AG10803 (cell line): ENCODE measurements around the gene OSBPL8.

Source experiments
- DNase-seq: peaks from one replicate; pipeline ENCODE4 v3.0.0; 2010; ENCODE audit warnings: low read depth
- H3K4me3 ChIP-seq: 2 replicates; pipeline ENCODE4 v1.5.1; 2011; ENCODE audit warnings: mild to moderate bottlenecking, low read length, control low read depth
- TF ChIP-seq, protein P1 (sequence below): conservative IDR thresholded peaks from 2 replicates; pipeline ENCODE4 v1.5.1; 2011; ENCODE audit warnings: mild to moderate bottlenecking, low read length, control low read depth, inconsistent platforms

OSBPL8 gene

GRCh38 chr12:76410371-76410770 lies 149.2 kb downstream of the OSBPL8 start:
- H3K4me3 ChIP-seq = no peak overlapping the region
- no peak for DNase-seq
- TF ChIP-seq, protein P1, sequence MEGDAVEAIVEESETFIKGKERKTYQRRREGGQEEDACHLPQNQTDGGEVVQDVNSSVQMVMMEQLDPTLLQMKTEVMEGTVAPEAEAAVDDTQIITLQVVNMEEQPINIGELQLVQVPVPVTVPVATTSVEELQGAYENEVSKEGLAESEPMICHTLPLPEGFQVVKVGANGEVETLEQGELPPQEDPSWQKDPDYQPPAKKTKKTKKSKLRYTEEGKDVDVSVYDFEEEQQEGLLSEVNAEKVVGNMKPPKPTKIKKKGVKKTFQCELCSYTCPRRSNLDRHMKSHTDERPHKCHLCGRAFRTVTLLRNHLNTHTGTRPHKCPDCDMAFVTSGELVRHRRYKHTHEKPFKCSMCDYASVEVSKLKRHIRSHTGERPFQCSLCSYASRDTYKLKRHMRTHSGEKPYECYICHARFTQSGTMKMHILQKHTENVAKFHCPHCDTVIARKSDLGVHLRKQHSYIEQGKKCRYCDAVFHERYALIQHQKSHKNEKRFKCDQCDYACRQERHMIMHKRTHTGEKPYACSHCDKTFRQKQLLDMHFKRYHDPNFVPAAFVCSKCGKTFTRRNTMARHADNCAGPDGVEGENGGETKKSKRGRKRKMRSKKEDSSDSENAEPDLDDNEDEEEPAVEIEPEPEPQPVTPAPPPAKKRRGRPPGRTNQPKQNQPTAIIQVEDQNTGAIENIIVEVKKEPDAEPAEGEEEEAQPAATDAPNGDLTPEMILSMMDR = no peak

GRCh38 chr12:76409074-76409473 lies 150.5 kb downstream of the OSBPL8 start:
- TF ChIP-seq, protein P1 = no peak
- H3K4me3 ChIP-seq = no peak overlapping the region
- no peak for DNase-seq

GRCh38 chr12:76407710-76408109 lies 151.9 kb downstream of the OSBPL8 start:
- no peak overlapping the region for H3K4me3 ChIP-seq
- no peak for DNase-seq
- TF ChIP-seq, protein P1 = no peak

DNA sequence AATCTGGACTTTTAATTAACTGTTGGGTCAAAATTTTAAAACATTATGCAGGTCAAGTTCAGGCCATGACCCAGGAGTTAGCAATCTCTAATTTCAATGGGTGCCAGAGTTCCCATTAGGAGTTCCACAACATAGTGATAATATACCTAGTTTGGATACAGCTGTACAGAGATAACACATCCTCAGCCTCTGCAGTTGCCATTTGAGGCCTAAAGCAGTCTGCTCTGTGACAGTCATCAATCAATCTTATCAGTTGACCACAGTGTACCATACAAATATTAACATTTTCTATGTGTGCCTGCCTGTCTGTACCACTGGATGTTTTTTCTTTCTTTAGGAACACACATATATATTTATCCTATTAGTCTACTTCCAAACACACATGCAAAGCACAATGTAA lies 157.3 kb downstream of the OSBPL8 start:
- H3K4me3 ChIP-seq = no peak overlapping the region
- no peak for DNase-seq
- TF ChIP-seq, protein P1 = no peak

GRCh38 chr12:76400136-76400535 lies 159.4 kb downstream of the OSBPL8 start:
- no peak for DNase-seq
- H3K4me3 ChIP-seq = no peak overlapping the region
- TF ChIP-seq, protein P1 = no peak

DNA sequence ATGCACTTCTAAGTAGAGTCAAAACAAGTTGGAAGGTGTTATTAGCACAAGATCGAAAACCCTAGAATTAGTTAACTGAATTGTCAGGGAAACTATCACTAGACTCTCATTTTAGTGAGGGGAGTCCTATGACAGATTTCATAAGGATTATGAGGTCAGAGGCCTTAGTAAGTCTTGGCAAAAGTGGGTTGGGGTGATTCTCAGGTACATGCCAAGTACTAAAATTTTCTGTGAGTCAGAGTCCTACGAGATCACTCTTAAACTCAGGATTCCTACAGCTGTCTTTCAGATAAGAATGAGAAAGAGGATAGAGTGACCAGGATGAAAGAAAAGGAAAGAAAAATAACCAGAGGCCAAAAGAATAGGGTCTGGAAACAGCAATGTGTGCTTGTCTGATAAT lies 160.5 kb downstream of the OSBPL8 start:
- TF ChIP-seq, protein P1 = no peak
- no peak overlapping the region for H3K4me3 ChIP-seq
- DNase-seq = no peak

- TF ChIP-seq, protein P1 = no peak
- DNase-seq = peak; percentile 40
- H3K4me3 ChIP-seq = no peak overlapping the region
Observed at GRCh38 chr12:76398106-76398505, 161.5 kb downstream of the OSBPL8 start.
